Endometrial microvascular endothelial cells (primary cell): Measurements from ENCODE around the gene HECW1. TPM values are rescaled to one million over a fixed set of nuclear protein-coding genes. Genes with fewer than 3 reads are reported as not detected.

Source experiments
- in situ Hi-C: cut with HindIII; loops from 2 replicates; pipeline ENCODE4 v1.10.0; 2017; ENCODE audit warnings: low sequenced_read_pairs, low pct_unique_long_range_greater_than_20kb; ENCODE audit errors: inconsistent ontology term
- total RNA-seq: library from RNA; depleted of rRNA; stranded (reverse); fragments of >200 nt; gene quantifications from one replicate; pipeline ENCODE4 v1.2.3, GENCODE V29; 2015; ENCODE audit errors: inconsistent ontology term

HECW1 gene
- total RNA-seq, 1 donor from 2014 or later = not detected

GRCh38 chr7:43234968-43235367, 122.5 kb downstream of the HECW1 start:
- in situ Hi-C loops = no loop called here

GRCh38 chr7:43240565-43240964, 128.1 kb downstream of the HECW1 start:
- in situ Hi-C loops = no loop called here

GRCh38 chr7:43242628-43243255, 130.3 kb downstream of the HECW1 start:
- in situ Hi-C loops = no loop called here

GRCh38 chr7:43244232-43244631, 131.8 kb downstream of the HECW1 start:
- in situ Hi-C loops = no loop called here

GRCh38 chr7:43244784-43245183, 132.3 kb downstream of the HECW1 start:
- in situ Hi-C loops = no loop called here

GRCh38 chr7:43247757-43248156, 135.3 kb downstream of the HECW1 start:
- in situ Hi-C loops = no loop called here

- in situ Hi-C loops = no loop called here
These were observed 136.1 kb downstream of the HECW1 start for GRCh38 chr7:43248553-43248952.

GRCh38 chr7:43248961-43249822, 136.7 kb downstream of the HECW1 start:
- in situ Hi-C loops = no loop called here

- in situ Hi-C loops = no loop called here
These were observed 137.3 kb downstream of the HECW1 start for GRCh38 chr7:43249823-43250145.

GRCh38 chr7:43260980-43261878, 148.8 kb downstream of the HECW1 start:
- in situ Hi-C loops = no loop called here

GRCh38 chr7:43265139-43265538, 152.7 kb downstream of the HECW1 start:
- in situ Hi-C loops = no loop called here

- in situ Hi-C loops = no loop called here
These were observed 161.7 kb downstream of the HECW1 start for GRCh38 chr7:43273939-43274719.

GRCh38 chr7:43274752-43275151, 162.3 kb downstream of the HECW1 start:
- in situ Hi-C loops = no loop called here

GRCh38 chr7:43276547-43276946, 164.1 kb downstream of the HECW1 start:
- in situ Hi-C loops = no loop called here

- in situ Hi-C loops = no loop called here
These were observed 165.7 kb downstream of the HECW1 start for GRCh38 chr7:43278088-43278644.

GRCh38 chr7:43281268-43281667, 168.8 kb downstream of the HECW1 start:
- in situ Hi-C loops = no loop called here

GRCh38 chr7:43283706-43284105, 171.3 kb downstream of the HECW1 start:
- in situ Hi-C loops = no loop called here

GRCh38 chr7:43289826-43290225, 177.4 kb downstream of the HECW1 start:
- in situ Hi-C loops = no loop called here

- in situ Hi-C loops = no loop called here
These were observed 178.5 kb downstream of the HECW1 start for GRCh38 chr7:43290978-43291377.
